ENCODE data around the gene SLCO1B1.

Gene SLCO1B1

GRCh38 chr12:21221072-21221471 is 90.1 kb downstream of the SLCO1B1 start:
- no peak for DNase-seq (ENCODE audit: low read depth in 2 of 2)

DNA sequence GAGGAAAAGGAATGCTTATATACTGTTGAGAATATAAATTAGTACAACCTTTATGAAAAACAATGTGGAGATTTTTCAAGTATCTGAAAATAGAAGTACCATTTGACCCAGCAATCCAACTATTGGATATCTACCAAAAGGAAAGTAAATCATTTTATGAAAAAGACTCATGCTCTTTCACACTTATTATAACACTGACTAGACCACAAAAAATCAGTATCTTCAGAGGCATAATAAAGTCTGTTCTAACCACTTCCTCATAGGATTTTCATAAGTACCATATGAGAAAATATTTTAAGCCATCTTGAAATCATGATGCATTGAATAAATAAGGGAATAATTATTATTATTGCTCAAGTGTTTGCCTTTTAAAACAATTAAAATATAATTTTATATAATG is 90.8 kb downstream of the SLCO1B1 start:
- no peak for DNase-seq (ENCODE audit: low read depth in 2 of 2)

GRCh38 chr12:21223930-21224329 is 92.9 kb downstream of the SLCO1B1 start:
- no peak for DNase-seq (ENCODE audit: low read depth in 2 of 2)

- no peak for DNase-seq (ENCODE audit: low read depth in 2 of 2)
These were observed 103.4 kb downstream of the SLCO1B1 start for GRCh38 chr12:21234395-21234794.

- DNase-seq (ENCODE audit: low read depth in 2 of 2): no peak
These were observed 108.9 kb downstream of the SLCO1B1 start for GRCh38 chr12:21239866-21240265.

GRCh38 chr12:21248679-21249078 is 117.7 kb downstream of the SLCO1B1 start:
- DNase-seq (ENCODE audit: low read depth in 2 of 2): no peak

DNA sequence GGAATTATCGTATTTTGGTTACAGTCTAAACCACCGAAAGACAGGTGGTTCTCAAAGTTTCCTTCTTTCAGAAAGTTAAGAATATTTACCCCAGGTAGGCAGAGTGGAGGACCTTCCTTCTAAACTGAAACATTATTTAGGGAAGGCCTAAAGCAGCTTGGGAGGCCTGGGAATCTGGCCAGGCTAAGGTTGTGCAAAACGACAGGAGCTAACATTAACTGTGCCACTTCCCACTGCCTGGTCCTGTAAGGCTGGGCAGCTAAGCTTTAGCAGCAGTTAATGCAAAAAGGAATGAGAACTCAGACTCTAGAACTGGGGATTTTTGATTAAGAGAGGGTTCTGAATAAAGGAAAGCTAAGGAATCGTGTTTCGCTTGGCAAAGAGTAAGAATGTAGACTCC is 121.1 kb downstream of the SLCO1B1 start:
- no peak for DNase-seq (ENCODE audit: low read depth in 2 of 2)

DNA sequence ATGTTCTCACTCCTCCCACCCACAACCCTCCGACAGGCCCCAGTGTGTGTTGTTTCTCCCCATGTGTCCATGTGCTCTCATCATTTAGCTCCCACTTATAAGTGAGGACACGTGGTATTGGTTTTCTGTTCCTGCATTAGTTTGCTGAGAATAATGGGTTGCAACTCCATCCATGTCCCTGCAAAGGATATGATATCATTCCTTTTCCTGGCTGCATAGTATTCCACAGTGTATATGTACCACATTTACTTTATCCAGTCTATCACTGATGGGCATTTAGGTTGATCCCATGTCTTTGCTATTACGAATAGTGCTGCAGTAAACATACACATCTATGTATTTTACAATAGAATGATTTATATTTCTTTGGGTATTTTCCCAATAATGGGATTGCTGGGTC is 126.2 kb downstream of the SLCO1B1 start:
- DNase-seq (ENCODE audit: low read depth in 2 of 2): no peak

DNA sequence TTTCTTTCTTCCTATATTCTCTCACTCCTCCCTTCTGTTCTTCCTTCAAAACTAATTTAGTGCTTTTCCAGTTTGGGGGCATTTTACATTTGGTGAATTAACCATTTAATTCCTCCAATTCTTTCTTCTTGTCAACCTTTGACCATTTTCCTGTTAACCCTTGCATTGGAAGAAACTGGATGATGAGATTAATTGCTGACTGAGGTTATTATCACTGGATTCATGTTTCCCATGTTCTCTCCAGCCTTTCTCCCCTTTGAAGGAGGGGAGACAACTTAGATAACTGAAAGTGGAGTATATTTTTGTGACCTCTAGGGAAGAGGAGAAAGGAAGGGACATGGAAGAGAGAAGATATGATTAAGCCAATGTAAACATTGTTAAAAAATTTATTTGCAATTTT is 133.2 kb downstream of the SLCO1B1 start:
- no peak for DNase-seq (ENCODE audit: low read depth in 2 of 2)

DNA sequence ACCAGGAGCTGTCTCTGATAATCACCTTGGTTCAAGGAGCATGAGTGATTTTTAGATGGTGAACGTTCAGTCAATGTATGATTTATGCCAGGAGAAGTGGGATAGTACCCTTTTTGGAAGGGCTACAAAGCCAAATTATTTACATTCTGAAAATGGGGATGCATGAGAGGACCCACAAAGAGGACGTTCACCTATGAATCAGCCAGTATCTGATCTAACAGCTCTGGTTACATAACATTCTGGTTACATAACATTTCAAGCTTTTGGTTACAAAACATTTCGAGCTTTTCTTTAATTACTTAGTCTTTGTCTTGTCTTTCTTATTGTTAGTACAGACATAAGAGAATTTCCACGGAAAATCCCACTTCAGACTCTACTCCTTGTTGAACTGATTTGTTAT is 134.9 kb downstream of the SLCO1B1 start:
- DNase-seq (ENCODE audit: low read depth in 2 of 2): no peak

DNA sequence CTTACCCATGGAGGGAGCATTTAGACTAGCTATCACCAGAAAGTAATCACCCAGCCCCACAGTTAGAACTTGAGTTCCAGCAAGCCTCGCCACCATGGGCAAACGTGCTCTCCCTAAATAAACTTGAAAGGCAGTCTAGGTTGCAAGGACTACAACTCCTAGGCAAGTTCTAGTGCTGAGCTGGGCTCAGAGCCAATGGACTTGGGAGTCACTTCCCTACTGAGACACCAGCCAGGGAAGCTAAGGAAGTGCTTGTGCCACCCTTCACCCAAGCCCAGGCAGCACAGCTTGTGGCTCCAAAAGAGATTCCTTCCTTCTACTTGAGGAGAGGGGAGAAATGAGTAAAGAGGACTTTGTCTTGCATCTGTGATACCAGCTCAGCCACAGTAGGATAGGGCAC is 145.8 kb downstream of the SLCO1B1 start:
- DNase-seq (ENCODE audit: low read depth in 2 of 2): no peak

All from stimulated activated CD8-positive, alpha-beta memory T cell treated with anti-CD3 and anti-CD28 coated beads, Interleukin-15, amount 100 ng/mL, for 48 hours (primary cell).